GM19438 (cell line): ENCODE measurements around the gene G6PC2.

ENCODE experiments used
- ATAC-seq: cut with Tn5 transposase; IDR thresholded peaks from one replicate; pipeline ENCODE4 v1.9.1; 2021; ENCODE audit warnings: low read depth; ENCODE audit not compliant: unreplicated experiment

G6PC2 gene

DNA sequence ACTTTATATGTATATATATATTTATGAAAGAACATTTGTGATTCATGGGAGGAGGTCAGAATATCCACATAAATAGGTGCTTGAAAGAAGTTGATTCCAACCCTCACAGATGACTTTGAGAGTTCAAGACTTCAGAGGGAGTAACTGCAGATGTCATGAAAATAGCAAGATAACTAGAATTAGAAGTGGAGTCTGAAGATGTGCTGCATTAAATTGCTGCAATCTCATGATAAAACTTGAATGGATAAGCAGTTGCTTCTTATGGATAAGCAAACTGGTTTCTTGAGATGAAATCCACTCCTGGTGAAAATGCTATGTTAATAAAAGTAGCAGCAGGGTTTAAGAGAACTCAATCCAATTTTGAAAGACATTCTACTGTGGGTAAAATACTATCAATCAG is 40.2 kb downstream of the G6PC2 start:
- no peak for ATAC-seq

DNA sequence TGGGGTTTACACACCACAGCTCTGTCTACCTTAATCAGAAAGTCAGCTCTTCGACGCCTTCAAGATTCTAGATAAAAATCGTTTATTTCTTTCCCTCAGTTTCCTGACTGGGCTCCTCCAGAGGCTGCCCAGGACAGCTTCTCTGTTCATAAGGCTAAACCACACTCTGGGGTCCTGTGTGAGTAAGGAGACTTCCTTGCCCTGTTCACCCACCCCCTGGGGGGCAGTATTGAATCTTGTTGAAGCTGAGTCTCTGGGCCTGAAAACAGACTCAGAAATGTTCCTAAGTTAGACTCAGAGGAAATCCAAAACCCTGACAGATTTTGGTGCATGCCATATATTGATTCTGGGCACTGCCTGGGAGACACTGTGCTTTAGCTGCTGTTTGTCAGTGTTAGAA is 43.0 kb downstream of the G6PC2 start:
- ATAC-seq, result no peak

DNA sequence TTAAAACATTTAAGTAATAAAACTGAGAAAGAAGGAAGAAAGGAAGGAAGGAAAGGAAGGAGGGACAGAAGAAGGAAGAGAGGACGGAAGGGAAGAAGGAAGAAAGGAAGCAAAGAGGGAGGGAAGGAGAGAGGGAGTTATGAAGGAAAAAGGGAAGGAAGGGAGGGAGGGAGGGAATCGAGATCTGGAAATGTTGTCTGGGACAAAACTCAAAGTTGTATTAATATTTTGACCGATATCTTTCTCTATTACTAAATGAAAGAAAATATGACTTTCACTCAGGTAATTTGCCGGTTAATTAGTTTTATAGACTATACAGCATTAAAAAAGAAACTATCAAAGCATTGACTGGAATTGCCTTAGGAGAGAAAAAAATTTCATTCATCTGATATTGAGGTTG is 44.4 kb downstream of the G6PC2 start:
- ATAC-seq, result no peak

GRCh38 chr2:168948621-168949212 is 47.6 kb downstream of the G6PC2 start:
- no peak for ATAC-seq

DNA sequence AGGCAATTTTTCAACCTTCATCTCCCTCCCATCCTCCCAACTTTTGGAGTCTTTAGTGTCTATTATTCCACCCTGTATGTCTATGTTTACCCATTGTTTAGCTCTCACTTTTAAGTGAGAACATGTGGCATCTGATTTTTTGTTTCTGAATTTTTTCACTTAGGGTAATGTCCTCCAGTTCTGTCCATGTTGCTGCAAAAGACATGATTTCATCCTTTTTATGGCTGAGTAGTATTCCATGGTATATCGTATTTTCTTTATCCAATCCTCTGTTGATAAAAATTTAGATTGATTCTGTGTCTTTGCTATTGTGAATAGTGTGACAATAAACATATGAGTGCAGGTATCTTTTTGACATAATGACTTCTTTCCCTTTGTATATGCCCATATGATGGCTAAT is 48.2 kb downstream of the G6PC2 start:
- ATAC-seq, result no peak

GRCh38 chr2:168951871-168952270 is 50.8 kb downstream of the G6PC2 start:
- no peak for ATAC-seq

DNA sequence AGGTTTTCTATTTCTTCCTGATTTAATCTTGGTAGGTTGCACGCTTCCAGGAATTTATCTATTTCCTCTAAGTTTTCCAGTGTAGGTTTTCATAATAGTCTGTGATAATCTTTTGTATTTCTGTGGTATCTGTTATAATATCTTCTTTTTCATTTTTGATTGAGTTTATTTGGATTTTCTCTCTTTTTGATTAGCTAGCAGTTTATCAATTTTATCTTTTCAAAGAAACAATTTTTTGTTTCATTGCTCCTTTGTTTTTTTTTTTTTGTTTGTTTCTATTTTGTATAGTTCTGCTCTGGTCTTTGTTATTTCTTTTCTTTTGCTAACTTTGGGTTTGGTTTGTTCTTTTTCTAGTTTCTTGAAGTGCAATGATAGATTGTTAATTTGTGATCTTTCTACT is 51.3 kb downstream of the G6PC2 start:
- ATAC-seq, result no peak

GRCh38 chr2:168954256-168954655 is 53.2 kb downstream of the G6PC2 start:
- ATAC-seq, result no peak

DNA sequence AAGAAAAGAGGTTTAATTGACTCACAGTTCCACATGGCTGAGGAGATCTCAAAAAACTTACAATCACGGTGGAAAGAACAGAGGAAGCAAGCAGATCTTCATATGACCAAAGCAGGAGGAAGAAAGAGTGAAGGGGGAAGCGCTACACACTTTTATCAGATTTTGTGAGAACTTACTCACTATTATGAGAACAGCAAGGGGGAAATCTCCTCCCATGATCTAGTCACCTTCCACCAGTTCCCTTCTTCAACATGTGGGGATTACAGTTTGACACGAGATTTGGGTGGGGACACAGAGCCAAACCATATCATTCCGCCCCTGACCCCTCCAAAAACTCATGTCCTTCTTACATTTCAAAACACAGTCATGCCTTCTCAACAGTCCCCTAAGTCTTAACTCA is 54.2 kb downstream of the G6PC2 start:
- no peak for ATAC-seq

- ATAC-seq, result no peak
These were observed 55.3 kb downstream of the G6PC2 start for GRCh38 chr2:168956392-168956791.
